ENCODE data around the gene UBAC2.
"Not testable (repeated sequence)": the region's sequence is repeated elsewhere in the genome, so short reads cannot be mapped to it uniquely, and the experiment has no call there.

UBAC2 gene

GRCh38 chr13:99226513-99226912, 25.9 kb downstream of the UBAC2 start:
- no peak overlapping the region for H3K4me3 ChIP-seq (replicated peaks in 1 of 2; ENCODE audit: low read depth in 2 of 2, low read length in 2 of 2)
- TF ChIP-seq CTCF (IDR thresholded peaks at IDR 0.05; ENCODE audit: low read depth, low read length), result no peak
- no peak for DNase-seq (ENCODE audit: low read depth in 2 of 2)

DNA sequence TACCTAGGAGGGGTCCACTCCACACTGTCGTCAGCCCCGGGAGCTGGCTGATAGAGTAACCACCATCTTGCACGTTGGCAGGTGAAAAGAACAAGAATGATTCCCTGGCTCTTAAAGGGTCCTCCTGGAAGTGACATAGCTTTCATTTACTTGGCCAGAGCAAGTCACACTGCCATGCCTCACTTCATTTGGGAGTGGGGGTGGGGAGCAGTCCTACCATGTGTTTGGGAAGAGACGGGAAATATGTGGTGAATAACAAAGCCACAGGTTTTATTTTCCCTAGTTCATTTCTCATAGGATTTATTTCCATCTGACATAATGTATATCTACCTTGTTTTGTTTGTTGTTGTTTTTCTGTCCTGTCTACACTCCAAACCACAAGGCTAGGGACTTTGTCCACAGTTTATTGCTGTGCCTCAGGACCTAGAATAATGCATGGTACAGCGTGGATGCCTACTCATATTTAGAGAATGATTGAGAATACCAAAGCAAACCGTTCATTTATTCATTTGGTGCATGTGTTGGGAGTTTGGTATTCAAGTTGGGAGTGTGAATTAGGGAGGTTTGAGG, 26.8 kb downstream of the UBAC2 start:
- TF ChIP-seq CTCF (IDR thresholded peaks at IDR 0.05; ENCODE audit: low read depth, low read length), result no peak
- no peak for DNase-seq (ENCODE audit: low read depth in 2 of 2)
- H3K4me3 ChIP-seq (replicated peaks in 1 of 2; ENCODE audit: low read depth in 2 of 2, low read length in 2 of 2), result no peak overlapping the region

DNA sequence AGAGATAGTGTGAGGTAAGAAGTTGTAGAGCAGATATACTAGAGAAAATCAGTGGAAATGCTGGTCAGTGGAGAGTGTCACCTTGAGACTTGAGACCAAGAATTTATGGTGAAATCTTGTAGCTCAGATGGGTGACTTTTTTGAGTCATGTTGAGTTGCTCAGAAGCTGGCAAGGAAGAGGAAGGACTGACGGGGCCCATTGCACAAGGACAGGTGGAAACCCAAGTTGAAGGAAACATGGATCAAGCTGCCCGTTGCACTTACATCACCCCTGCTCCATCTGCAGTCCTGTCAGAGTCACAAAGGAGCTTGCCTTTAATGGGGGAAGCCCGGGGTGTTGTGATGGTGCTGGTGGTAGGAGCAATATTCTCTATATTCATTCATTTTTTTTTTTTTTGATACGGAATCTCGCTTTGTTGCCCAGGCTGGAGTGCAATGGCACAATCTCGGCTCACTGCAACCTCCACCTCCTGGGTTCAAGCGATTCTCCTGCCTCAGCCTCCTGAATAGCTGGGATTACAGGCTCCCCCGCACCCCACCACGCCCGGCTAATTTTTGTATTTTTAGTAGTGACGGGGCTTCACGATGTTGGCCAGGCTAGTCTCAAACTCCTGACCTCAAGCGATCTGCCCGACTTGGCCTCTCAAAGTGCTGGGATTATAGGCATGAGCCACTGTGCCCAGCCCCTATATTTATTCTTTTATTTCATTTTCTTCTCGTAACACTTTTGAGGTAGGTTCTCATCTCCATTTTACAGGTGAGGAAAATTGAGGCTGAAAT, 27.4 kb downstream of the UBAC2 start:
- no peak overlapping the region for H3K4me3 ChIP-seq (replicated peaks in 1 of 2; ENCODE audit: low read depth in 2 of 2, low read length in 2 of 2)
- TF ChIP-seq CTCF (IDR thresholded peaks at IDR 0.05; ENCODE audit: low read depth, low read length), result no peak
- no peak for DNase-seq (ENCODE audit: low read depth in 2 of 2)

DNA sequence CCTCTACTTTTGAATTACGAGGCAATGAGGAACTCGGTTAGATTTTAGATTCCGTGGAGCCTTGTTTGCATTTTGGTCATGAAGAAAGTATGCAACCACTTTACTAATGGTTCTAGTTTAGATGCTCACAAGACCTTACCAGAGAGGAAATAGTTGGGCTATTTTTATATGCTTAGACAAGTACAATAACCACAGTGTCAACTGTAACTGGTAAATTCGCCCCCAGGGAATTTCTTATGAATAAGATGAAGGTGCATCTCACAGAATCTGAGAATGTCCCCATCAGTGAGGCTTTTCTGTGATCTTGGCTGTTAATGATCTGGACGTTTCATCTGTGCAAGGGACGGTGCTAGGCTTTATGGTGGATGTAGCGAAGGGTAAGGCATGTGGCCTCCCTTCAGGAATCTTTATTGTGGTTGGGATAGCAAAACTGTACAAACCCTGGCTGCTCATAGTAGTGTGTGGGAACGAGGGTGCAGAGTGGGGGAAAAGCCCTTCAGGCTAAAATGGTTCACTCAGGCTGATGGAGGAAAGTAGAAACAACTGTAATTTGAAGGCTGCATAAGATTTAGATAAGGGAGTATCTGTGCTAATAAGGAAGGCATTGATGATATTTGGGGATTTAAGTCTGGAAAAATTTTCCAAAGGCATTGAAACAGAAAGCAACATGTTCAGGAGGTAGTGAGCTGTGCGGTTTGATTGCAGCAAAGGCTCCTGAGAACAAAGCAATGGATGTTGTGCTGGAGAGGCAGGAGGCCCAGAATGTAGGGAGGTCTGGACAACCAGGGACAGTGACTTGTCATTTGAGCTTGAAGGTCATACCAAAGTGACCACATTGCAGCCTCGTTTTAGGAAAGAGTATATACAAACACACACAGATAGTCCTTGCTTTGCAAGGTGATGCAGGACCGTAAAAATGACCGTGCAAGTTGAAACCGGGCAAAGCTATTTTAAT, 28.4 kb downstream of the UBAC2 start:
- no peak for TF ChIP-seq CTCF (IDR thresholded peaks at IDR 0.05; ENCODE audit: low read depth, low read length)
- DNase-seq (ENCODE audit: low read depth in 2 of 2), result peak; percentile 21 to 59
- H3K4me3 ChIP-seq (replicated peaks in 1 of 2; ENCODE audit: low read depth in 2 of 2, low read length in 2 of 2), result no peak overlapping the region

DNA sequence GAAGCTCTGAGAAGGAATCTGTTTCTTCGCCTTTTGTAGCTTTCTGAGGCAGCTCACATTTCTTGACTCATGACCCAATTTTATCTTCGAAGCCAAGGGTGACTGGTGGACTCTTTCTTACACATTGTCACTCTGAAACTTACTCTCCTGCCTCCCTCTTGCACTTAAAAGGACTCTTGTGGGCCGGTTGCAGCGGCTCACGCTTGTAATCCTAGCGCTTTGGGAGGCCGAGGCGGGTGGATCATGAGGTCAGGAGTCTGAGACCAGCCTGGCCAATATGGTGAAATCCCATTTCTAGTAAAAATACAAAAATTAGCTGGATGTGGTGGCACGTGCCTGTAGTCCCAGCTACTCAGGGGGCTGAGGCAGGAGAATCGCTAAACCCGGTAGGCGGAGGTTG, 29.9 kb downstream of the UBAC2 start:
- not testable (repeated sequence) for H3K4me3 ChIP-seq (replicated peaks in 1 of 2; ENCODE audit: low read depth in 2 of 2, low read length in 2 of 2); DNase-seq (ENCODE audit: low read depth in 2 of 2)

- TF ChIP-seq CTCF (IDR thresholded peaks at IDR 0.05; ENCODE audit: low read depth, low read length), result no peak
- DNase-seq (ENCODE audit: low read depth in 2 of 2), result no peak
- no peak overlapping the region for H3K4me3 ChIP-seq (replicated peaks in 1 of 2; ENCODE audit: low read depth in 2 of 2, low read length in 2 of 2)
Measured at GRCh38 chr13:99230991-99231390, 30.3 kb downstream of the UBAC2 start.

DNA sequence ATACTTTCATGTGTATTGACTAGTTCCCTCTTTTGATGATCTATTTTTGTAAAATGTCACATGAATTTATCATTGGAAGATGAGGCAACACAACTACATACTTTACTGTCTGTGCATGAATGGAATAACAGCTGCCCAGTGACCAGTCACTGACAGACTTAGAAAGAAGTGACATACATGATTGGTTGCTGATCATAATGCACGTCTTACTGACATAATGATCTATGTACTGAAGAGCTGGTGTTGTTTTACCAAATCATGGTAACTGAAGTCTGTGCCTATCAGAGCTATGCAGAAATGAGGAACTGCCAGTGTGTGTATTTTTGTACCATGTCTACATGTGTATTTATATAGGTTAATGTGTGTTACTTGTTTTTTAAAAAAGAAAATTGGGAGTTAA, 31.1 kb downstream of the UBAC2 start:
- DNase-seq (ENCODE audit: low read depth in 2 of 2), result no peak
- TF ChIP-seq CTCF (IDR thresholded peaks at IDR 0.05; ENCODE audit: low read depth, low read length), result no peak
- H3K4me3 ChIP-seq (replicated peaks in 1 of 2; ENCODE audit: low read depth in 2 of 2, low read length in 2 of 2), result no peak overlapping the region

Measured in cardiac fibroblast (primary cell).